IMR-90 (cell line): ENCODE measurements around the gene BNIP5. TPM values are rescaled to one million over a fixed set of nuclear protein-coding genes. Genes with fewer than 3 reads are reported as not detected.

ENCODE experiments used
- ATAC-seq: fragments of 200-7000 bp; cut with Tn5 transposase; 2 replicates; pipeline ENCODE4 v1.9.1; 2020; ENCODE audit warnings: low read depth, mild to moderate bottlenecking, moderate library complexity
- BruUV-seq: library from RNA; stranded (reverse); fragments of 400-500 nt; replicated peaks from 2 replicates; lab custom pipeline; 2021; lab: Mats Ljungman, UMichigan
- CTCF ChIA-PET: fragments of 300-600 bp; formaldehyde crosslinking; extraction: SDS; loops from one replicate; lab custom pipeline; 2021; ENCODE audit warnings: antibody characterized with exemption; lab: Yijun Ruan, JAX
- POLR2A ChIA-PET: fragments of 300-600 bp; sonication (Branson Sonifier 250); formaldehyde crosslinking; loops from one replicate; lab custom pipeline; 2022; ENCODE audit warnings: antibody characterized with exemption; ENCODE audit not compliant: unreplicated experiment; lab: Charles Lee
- DNase-seq: peaks from one replicate; pipeline ENCODE4 v3.0.0; 2013
- H2AFZ ChIP-seq: replicated peaks from 2 replicates; pipeline ENCODE3; 2013; ENCODE audit warnings: low read length, mild to moderate bottlenecking; ENCODE audit not compliant: poor library complexity
- H2AK5ac ChIP-seq: 2 replicates; pipeline ENCODE4 v1.6.1; 2013; ENCODE audit warnings: low read depth, low read length, inconsistent platforms
- H2AK9ac ChIP-seq: replicated peaks from 2 replicates; pipeline ENCODE3; 2013; ENCODE audit warnings: mild to moderate bottlenecking, low read depth, low read length, moderate library complexity; ENCODE audit not compliant: poor library complexity
- H2BK120ac ChIP-seq: 2 replicates; pipeline ENCODE4 v1.6.1; 2013; ENCODE audit warnings: low read depth, low read length, inconsistent platforms
- H2BK15ac ChIP-seq: 3 replicates; pipeline ENCODE4 v1.6.1; 2013; ENCODE audit warnings: low read depth, low read length, inconsistent platforms
- H2BK20ac ChIP-seq: 2 replicates; pipeline ENCODE4 v1.6.1; 2013; ENCODE audit warnings: low read depth, mild to moderate bottlenecking, inconsistent platforms, low read length, moderate library complexity
- H2BK5ac ChIP-seq: 2 replicates; pipeline ENCODE4 v1.6.1; 2013; ENCODE audit warnings: mild to moderate bottlenecking, low read depth, low read length, inconsistent platforms; ENCODE audit not compliant: poor library complexity, severe bottlenecking
- H3K14ac ChIP-seq: replicated peaks from 2 replicates; pipeline ENCODE4 v1.6.1; 2013; ENCODE audit warnings: low read depth, low read length, inconsistent platforms
- H3K18ac ChIP-seq: 2 replicates; pipeline ENCODE4 v1.6.1; 2013; ENCODE audit warnings: low read depth, low read length, control low read depth
- H3K23ac ChIP-seq: 2 replicates; pipeline ENCODE4 v1.6.1; 2013; ENCODE audit warnings: low read depth, low read length, inconsistent platforms
- H3K27ac ChIP-seq: 2 replicates; pipeline ENCODE4 v1.5.1; 2013; ENCODE audit warnings: mild to moderate bottlenecking, control low read depth, low read length; ENCODE audit not compliant: insufficient read depth
- H3K27me3 ChIP-seq: 2 replicates; pipeline ENCODE4 v1.6.1; 2013; ENCODE audit warnings: low read length; ENCODE audit not compliant: control insufficient read depth, insufficient read depth
- H3K36me3 ChIP-seq: 2 replicates; pipeline ENCODE4 v1.6.1; 2013; ENCODE audit warnings: low read length, mixed read lengths; ENCODE audit not compliant: control insufficient read depth, insufficient read depth
- H3K4ac ChIP-seq: 2 replicates; pipeline ENCODE4 v1.6.1; 2013; ENCODE audit warnings: low read depth, low read length, inconsistent platforms
- H3K4me1 ChIP-seq: 2 replicates; pipeline ENCODE4 v1.6.1; 2013; ENCODE audit warnings: low read length, mixed read lengths; ENCODE audit not compliant: control insufficient read depth, insufficient read depth
- H3K4me2 ChIP-seq: 2 replicates; pipeline ENCODE4 v1.6.1; 2013; ENCODE audit warnings: low read depth, mild to moderate bottlenecking, control low read depth, low read length, moderate library complexity
- H3K4me3 ChIP-seq: 2 replicates; pipeline ENCODE4 v1.5.1; 2013; ENCODE audit warnings: low read depth, mild to moderate bottlenecking, control low read depth, low read length, moderate library complexity; ENCODE audit not compliant: insufficient read depth
- H3K56ac ChIP-seq: 2 replicates; pipeline ENCODE4 v1.6.1; 2013; ENCODE audit warnings: low read length, inconsistent platforms; ENCODE audit not compliant: insufficient read depth; ENCODE audit errors: extremely low read depth
- H3K79me1 ChIP-seq, 2 experiments: 2 replicates each; pipeline ENCODE4 v1.6.1; 2013; ENCODE audit warnings: low read length in 2 of 2, inconsistent platforms in 1 of 2, low read depth in 1 of 2
- H3K9ac ChIP-seq: 2 replicates; pipeline ENCODE4 v1.6.1; 2013; ENCODE audit warnings: low read depth, low read length, control low read depth
- H3K9me1 ChIP-seq: 2 replicates; pipeline ENCODE4 v1.6.1; 2013; ENCODE audit warnings: low read length, inconsistent platforms; ENCODE audit not compliant: insufficient read depth
- H3K9me3 ChIP-seq: 2 replicates; pipeline ENCODE4 v1.6.1; 2013; ENCODE audit warnings: low read length; ENCODE audit not compliant: control insufficient read depth, insufficient read depth
- H4K20me1 ChIP-seq: 2 replicates; pipeline ENCODE4 v1.6.1; 2013; ENCODE audit warnings: low read length, inconsistent platforms; ENCODE audit not compliant: insufficient read depth
- H4K5ac ChIP-seq: 2 replicates; pipeline ENCODE4 v1.6.1; 2013; ENCODE audit warnings: mild to moderate bottlenecking, low read depth, low read length, control low read depth
- H4K8ac ChIP-seq, 2 experiments: 2 replicates each; pipeline ENCODE4 v1.6.1; 2013; ENCODE audit warnings: low read depth in 2 of 2, low read length in 2 of 2, control low read depth in 1 of 2, inconsistent platforms in 1 of 2
- H4K91ac ChIP-seq: 2 replicates; pipeline ENCODE4 v1.6.1; 2013; ENCODE audit warnings: low read depth, low read length, inconsistent platforms; ENCODE audit not compliant: insufficient read depth
- CHD1 ChIP-seq: IDR thresholded peaks from 2 replicates; pipeline ENCODE4 v1.6.1; 2012; ENCODE audit warnings: low read depth, low read length, improper control_type of control experiment
- CTCF ChIP-seq: conservative IDR thresholded peaks from 2 replicates; pipeline ENCODE4 v1.5.1; 2012; ENCODE audit warnings: mild to moderate bottlenecking, low read depth, low read length, improper control_type of control experiment
- MAFK ChIP-seq: IDR thresholded peaks from 2 replicates; pipeline ENCODE4 v1.6.1; 2012; ENCODE audit warnings: low read depth, low read length, improper control_type of control experiment
- POLR2A ChIP-seq: IDR thresholded peaks from 2 replicates; pipeline ENCODE4 v1.6.1; 2012; ENCODE audit warnings: mild to moderate bottlenecking, low read depth, low read length
- RCOR1 ChIP-seq: IDR thresholded peaks from 2 replicates; pipeline ENCODE4 v1.6.1; 2012; ENCODE audit warnings: mild to moderate bottlenecking, low read length, improper control_type of control experiment; ENCODE audit not compliant: insufficient replicate concordance
- USF2 ChIP-seq: fragments of 150-350 bp; IDR thresholded peaks from 2 replicates; pipeline ENCODE4 v1.6.1; 2017; ENCODE audit warnings: mild to moderate bottlenecking, antibody characterized with exemption, low read length, low read depth
- WGBS, 2 experiments: methylation state at CpG; one replicate each; pipeline versions ENCODE4 v1.1.5 to v1.1.7; 2013; ENCODE audit warnings: missing lambda C conversion rate in 2 of 2; ENCODE audit not compliant: insufficient read length in 1 of 2; ENCODE audit errors: extremely low coverage in 2 of 2; 5-methylcytosine and 5-hydroxymethylcytosine counted together
- dilution Hi-C: fragments of 300-500 bp; cut with HindIII; formaldehyde crosslinking; loops from one replicate; pipeline ENCODE4 v1.14.3; 2018; ENCODE audit warnings: low sequenced_read_pairs; ENCODE audit not compliant: unreplicated experiment
- in situ Hi-C: fragments of 300-500 bp; cut with MboI; formaldehyde crosslinking; loops from 3 replicates; pipeline ENCODE4 v1.14.3; 2019; ENCODE audit warnings: low sequenced_read_pairs, inconsistent platforms, mixed read lengths
- intact Hi-C: fragments of 100-400 bp; cut with micrococcal nuclease; formaldehyde crosslinking; loops from 2 replicates; pipeline ENCODE4 v1.10.0; 2022
- polyA plus RNA-seq, 3 experiments: library from polyadenylated mRNA; depleted of rRNA; stranded (reverse); fragments of >200 nt; gene quantifications; 2 replicates each; pipeline ENCODE4 v1.2.3, GENCODE V29; 2012; ENCODE audit warnings: low replicate concordance in 1 of 3
- total RNA-seq: library from RNA; depleted of rRNA; stranded (reverse); fragments of >200 nt; gene quantifications from 2 replicates; pipeline ENCODE4 v1.2.3, GENCODE V29; 2012

Gene BNIP5
- total and polyA plus RNA-seq, 2 of the 4 experiments (the other 2 are of a cell fraction) = not detected

GRCh38 chr6:36330366-36330765 lies 6.3 kb downstream of the BNIP5 start:
- BruUV-seq = no TSS peak
- Histone ChIP-seq H3K23ac (no peak overlapping the region), H3K14ac (no peak overlapping the region), H3K4me1 (no peaks in the 10 kb centered on the region; the same call in 1 of the 2 replicates), H3K9me1 (0 out of 2 replicates have a peak, but pooled peaks cover 6% of the 10 kb centered on the region), H3K36me3 (no peaks in the 10 kb centered on the region), H3K4ac (no peak overlapping the region), H3K4me2 (no peak overlapping the region), H4K91ac (no peak overlapping the region), H4K5ac (no peak overlapping the region), H3K56ac (no peak overlapping the region), H2BK15ac (no peak overlapping the region), H3K9me3 (no peaks in the 10 kb centered on the region; the same call in 1 of the 2 replicates), H4K8ac (no peak overlapping the region), H3K9ac (no peak overlapping the region), H3K79me1 (no peaks in the 10 kb centered on the region), H2BK5ac (no peak overlapping the region), H3K18ac (no peak overlapping the region), H2AFZ (no peak overlapping the region), H2AK5ac (no peak overlapping the region), H2BK120ac (no peak overlapping the region), H3K27ac (no peak overlapping the region), H3K4me3 (no peak overlapping the region), H3K27me3 (peaks cover 86% of the 10 kb centered on the region), H4K20me1 (no peaks in the 10 kb centered on the region), H2AK9ac (no peak overlapping the region), H2BK20ac (no peak overlapping the region)
- no peak for DNase-seq
- no peak for ATAC-seq
- CTCF ChIA-PET = no interaction called here
- 65% methylated on average over 5 of the region's 14 CpGs; no CpG with 5 or more reads in 1 of the 2 experiments for WGBS, 2 experiments
- POLR2A ChIA-PET = no interaction called here
- TF ChIP-seq CHD1 (no peak), CTCF (no peak), MAFK (no peak), RCOR1 (no peak), POLR2A (no peak), USF2 (no peak)
- dilution Hi-C loops (no loop called here), intact Hi-C loops (no loop called here), in situ Hi-C loops (no loop called here)
